ENCODE results near the gene C1QL4. TPM values are rescaled to one million over a fixed set of nuclear protein-coding genes. Genes with fewer than 3 reads are reported as not detected.

C1QL4 gene
- polyA plus RNA-seq, 1 donor (not counting 4 experiments of a cell fraction or from before 2014, with no cell fraction given), result 0.07 TPM

DNA sequence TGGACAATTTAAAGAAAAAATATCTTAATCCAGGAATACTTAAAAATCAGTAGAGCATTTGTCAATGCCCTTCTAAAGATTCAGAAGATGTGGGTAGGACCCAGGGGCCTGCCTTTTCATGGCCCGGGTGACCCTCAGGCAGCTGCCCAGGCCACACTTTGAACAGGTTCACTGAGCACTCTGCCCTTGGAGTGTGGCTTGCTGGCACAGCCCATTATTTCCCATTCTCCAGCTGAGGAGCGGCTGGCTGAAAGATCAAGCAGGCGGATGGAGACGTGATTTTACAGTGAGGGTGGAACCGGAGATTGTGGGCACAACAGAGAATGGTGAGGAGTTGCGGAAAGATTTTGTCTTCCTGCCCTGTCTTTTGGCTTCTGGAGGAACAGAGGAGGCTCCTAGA is 49.1 kb downstream of the C1QL4 start:
- dilution Hi-C loops (cut with MboI; ENCODE audit: extremely low pct_ligation_motif_present, low sequenced_read_pairs), result no loop called here
- H3K79me2 ChIP-seq (ENCODE audit: control insufficient read depth, insufficient read depth, low read length), result no peaks in the 10 kb centered on the region
- H3K36me3 ChIP-seq (ENCODE audit: control insufficient read depth in 2 of 2, extremely low read depth in 1 of 2, insufficient read depth in 2 of 2, low read length in 2 of 2), result no peaks in the 10 kb centered on the region

DNA sequence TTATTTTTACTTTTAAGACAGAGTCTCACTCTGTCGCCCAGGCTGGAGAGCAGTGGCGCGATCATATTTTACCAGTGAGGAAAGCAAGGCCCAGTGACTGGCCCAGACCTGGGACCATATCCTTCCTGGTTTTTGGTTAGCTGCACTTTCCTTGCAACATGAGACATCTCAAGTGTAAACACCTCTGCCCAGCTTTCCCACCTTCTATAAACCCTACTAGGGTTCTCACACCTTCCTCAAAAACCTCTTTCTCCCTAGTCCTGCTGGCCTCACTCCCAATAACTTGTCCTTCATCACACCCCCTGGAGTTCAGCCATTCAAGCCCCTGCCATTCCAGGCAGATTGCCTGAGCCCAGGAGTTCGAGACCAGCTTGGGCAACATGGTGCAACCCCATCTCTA is 52.3 kb downstream of the C1QL4 start:
- Histone ChIP-seq H3K9me3 (ENCODE audit: control insufficient read depth, low read depth, low read length) (no peaks in the 10 kb centered on the region), H3K9me1 (ENCODE audit: control insufficient read depth, extremely low read depth, insufficient read depth, low read length) (no peaks in the 10 kb centered on the region), H3K4me2 (ENCODE audit: control insufficient read depth, extremely low read depth, insufficient read depth, low read depth, low read length) (no peak overlapping the region), H3K36me3 (ENCODE audit: control insufficient read depth in 2 of 2, extremely low read depth in 1 of 2, insufficient read depth in 2 of 2, low read length in 2 of 2) (no peaks in the 10 kb centered on the region), H3K4me1 (ENCODE audit: control insufficient read depth, extremely low read depth, insufficient read depth, low read length) (peaks cover 12% of the 10 kb centered on the region), H3K27me3 (ENCODE audit: control insufficient read depth, extremely low read depth, insufficient read depth, low read length) (no peaks in the 10 kb centered on the region), H3K9ac (ENCODE audit: control insufficient read depth, extremely low read depth, insufficient read depth, low read length) (no peak overlapping the region), H2AFZ (ENCODE audit: control insufficient read depth, low read length) (no peak overlapping the region), H3K27ac (ENCODE audit: control insufficient read depth, insufficient read depth, low read length) (no peak overlapping the region), H4K20me1 (ENCODE audit: control insufficient read depth, extremely low read depth, insufficient read depth, low read length) (no peaks in the 10 kb centered on the region), H3K4me3 (ENCODE audit: control insufficient read depth in 2 of 3, extremely low read depth in 1 of 3, insufficient read depth in 2 of 3, low read depth in 1 of 3, low read length in 3 of 3) (no peak overlapping the region), H3K79me2 (ENCODE audit: control insufficient read depth, insufficient read depth, low read length) (no peaks in the 10 kb centered on the region)
- FAIRE-seq (no peak), DNase-seq (ENCODE audit: low read depth, low spot score) (no peak)
- dilution Hi-C loops (cut with MboI; ENCODE audit: extremely low pct_ligation_motif_present, low sequenced_read_pairs), result no loop called here
- TF ChIP-seq EZH2 (IDR thresholded peaks at IDR 0.05; ENCODE audit: low read length), result no peak
- TF ChIP-seq, protein P1, sequence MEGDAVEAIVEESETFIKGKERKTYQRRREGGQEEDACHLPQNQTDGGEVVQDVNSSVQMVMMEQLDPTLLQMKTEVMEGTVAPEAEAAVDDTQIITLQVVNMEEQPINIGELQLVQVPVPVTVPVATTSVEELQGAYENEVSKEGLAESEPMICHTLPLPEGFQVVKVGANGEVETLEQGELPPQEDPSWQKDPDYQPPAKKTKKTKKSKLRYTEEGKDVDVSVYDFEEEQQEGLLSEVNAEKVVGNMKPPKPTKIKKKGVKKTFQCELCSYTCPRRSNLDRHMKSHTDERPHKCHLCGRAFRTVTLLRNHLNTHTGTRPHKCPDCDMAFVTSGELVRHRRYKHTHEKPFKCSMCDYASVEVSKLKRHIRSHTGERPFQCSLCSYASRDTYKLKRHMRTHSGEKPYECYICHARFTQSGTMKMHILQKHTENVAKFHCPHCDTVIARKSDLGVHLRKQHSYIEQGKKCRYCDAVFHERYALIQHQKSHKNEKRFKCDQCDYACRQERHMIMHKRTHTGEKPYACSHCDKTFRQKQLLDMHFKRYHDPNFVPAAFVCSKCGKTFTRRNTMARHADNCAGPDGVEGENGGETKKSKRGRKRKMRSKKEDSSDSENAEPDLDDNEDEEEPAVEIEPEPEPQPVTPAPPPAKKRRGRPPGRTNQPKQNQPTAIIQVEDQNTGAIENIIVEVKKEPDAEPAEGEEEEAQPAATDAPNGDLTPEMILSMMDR (optimal IDR thresholded peaks at IDR 0.05 in 1 of 3, IDR thresholded peaks at IDR 0.05 in 1 of 3, conservative IDR thresholded peaks at IDR 0.05 in 1 of 3; ENCODE audit: extremely low read depth in 1 of 3, insufficient read depth in 2 of 3, low read length in 3 of 3), result no peak

More for the DNA sequence above, 49.1 kb downstream of the C1QL4 start:
- H4K20me1 ChIP-seq (ENCODE audit: control insufficient read depth, extremely low read depth, insufficient read depth, low read length), result no peaks in the 10 kb centered on the region
- DNase-seq (ENCODE audit: low read depth, low spot score) (no peak), FAIRE-seq (no peak)
- H3K9me3 ChIP-seq (ENCODE audit: control insufficient read depth, low read depth, low read length), result no peaks in the 10 kb centered on the region
- no peak overlapping the region for H3K27ac ChIP-seq (ENCODE audit: control insufficient read depth, insufficient read depth, low read length)
- H3K27me3 ChIP-seq (ENCODE audit: control insufficient read depth, extremely low read depth, insufficient read depth, low read length), result no peaks in the 10 kb centered on the region
- no peak overlapping the region for H3K4me3 ChIP-seq (ENCODE audit: control insufficient read depth in 2 of 3, extremely low read depth in 1 of 3, insufficient read depth in 2 of 3, low read depth in 1 of 3, low read length in 3 of 3)
- H3K9ac ChIP-seq (ENCODE audit: control insufficient read depth, extremely low read depth, insufficient read depth, low read length), result no peak overlapping the region
- no peak overlapping the region for H2AFZ ChIP-seq (ENCODE audit: control insufficient read depth, low read length)
- peaks cover 8% of the 10 kb centered on the region for H3K4me1 ChIP-seq (ENCODE audit: control insufficient read depth, extremely low read depth, insufficient read depth, low read length)
- H3K4me2 ChIP-seq (ENCODE audit: control insufficient read depth, extremely low read depth, insufficient read depth, low read depth, low read length), result no peak overlapping the region
- TF ChIP-seq, protein P1 (optimal IDR thresholded peaks at IDR 0.05 in 1 of 3, IDR thresholded peaks at IDR 0.05 in 1 of 3, conservative IDR thresholded peaks at IDR 0.05 in 1 of 3; ENCODE audit: extremely low read depth in 1 of 3, insufficient read depth in 2 of 3, low read length in 3 of 3), result no peak
- no peak for TF ChIP-seq EZH2 (IDR thresholded peaks at IDR 0.05; ENCODE audit: low read length)
- H3K9me1 ChIP-seq (ENCODE audit: control insufficient read depth, extremely low read depth, insufficient read depth, low read length), result no peaks in the 10 kb centered on the region

Data from keratinocyte (primary cell).